SJSA1 (cell line): Measurements from ENCODE around the gene IRAK1. TPM values are rescaled to one million over a fixed set of nuclear protein-coding genes. Genes with fewer than 3 reads are reported as not detected.

Experiments used
- DNase-seq, 2 experiments: peaks; one replicate each; pipeline ENCODE4 v3.0.0-alpha.2; 2015 to 2020; ENCODE audit warnings: low spot score in 2 of 2, low read depth in 1 of 2
- H3K27ac ChIP-seq: fragments of 250-450 bp; sonication (Bioruptor Pico); 2 replicates; pipeline ENCODE4 v1.5.1; 2020; ENCODE audit warnings: mild to moderate bottlenecking, moderate library complexity
- H3K27me3 ChIP-seq: fragments of 250-450 bp; sonication (Bioruptor Pico); replicated peaks from 2 replicates; pipeline ENCODE4 v1.5.1; 2020; ENCODE audit warnings: mild to moderate bottlenecking, moderate library complexity
- H3K36me3 ChIP-seq: fragments of 250-450 bp; sonication (Bioruptor Pico); 2 replicates; pipeline ENCODE4 v1.5.1; 2020; ENCODE audit warnings: mild to moderate bottlenecking
- H3K4me1 ChIP-seq: fragments of 250-450 bp; sonication (Bioruptor Pico); replicated peaks from 2 replicates; pipeline ENCODE4 v1.6.1; 2021; ENCODE audit warnings: mild to moderate bottlenecking
- H3K4me3 ChIP-seq: fragments of 250-450 bp; sonication (Bioruptor Pico); 2 replicates; pipeline ENCODE4 v1.5.1; 2020; ENCODE audit warnings: mild to moderate bottlenecking
- H3K9me3 ChIP-seq: fragments of 250-450 bp; sonication (Bioruptor Pico); replicated peaks from 2 replicates; pipeline ENCODE4 v1.5.1; 2020; ENCODE audit warnings: mild to moderate bottlenecking
- total RNA-seq: library from RNA; depleted of rRNA; stranded (reverse); fragments of >200 nt; shearing (Covaris generic); gene quantifications from 2 replicates; pipeline ENCODE4 v1.2.3, GENCODE V29; 2014

IRAK1 gene
- total RNA-seq, 1 experiment from 2014 or later, result 81.3 TPM

GRCh38 chrX:153972368-153973126 is 47.2 kb downstream of the IRAK1 start, which contains the start of gene TMEM187:
TMEM187 (plus strand) TSS chrX:153972754; CDS start chrX:153982063, 9,309 bp downstream.
- peak; percentile 86 to 90 for DNase-seq
- Histone ChIP-seq H3K4me1 (peaks cover 21% of the 10 kb centered on the region), H3K27me3 (no peaks in the 10 kb centered on the region), H3K36me3 (peaks cover 35% of the 10 kb centered on the region), H3K4me3 (peak within 1 kb of the TSS; percentile 86), H3K27ac (peak within 1 kb of the TSS; percentile 100), H3K9me3 (no peaks in the 10 kb centered on the region)

- Histone ChIP-seq H3K36me3 (peaks cover 43% of the 10 kb centered on the region), H3K9me3 (no peaks in the 10 kb centered on the region), H3K27ac (peak within 1 kb of the TSS; percentile 100), H3K27me3 (no peaks in the 10 kb centered on the region), H3K4me1 (peaks cover 21% of the 10 kb centered on the region), H3K4me3 (peak within 1 kb of the TSS; percentile 86)
- peak; percentile 91 to 95 for DNase-seq
Measured at GRCh38 chrX:153971450-153972367, 48.0 kb downstream of the IRAK1 start, which contains the start of gene HCFC1. HCFC1 (minus strand) TSS chrX:153971818; CDS start chrX:153970840, 978 bp downstream.

GRCh38 chrX:153971124-153971449 is 48.6 kb downstream of the IRAK1 start:
- H3K9me3 ChIP-seq, result no peaks in the 10 kb centered on the region
- peak overlapping the region; percentile 100 for H3K27ac ChIP-seq
- DNase-seq, result peak; percentile 86 to 90
- peaks cover 21% of the 10 kb centered on the region for H3K4me1 ChIP-seq
- peaks cover 44% of the 10 kb centered on the region for H3K36me3 ChIP-seq
- peak overlapping the region; percentile 86 for H3K4me3 ChIP-seq
- no peaks in the 10 kb centered on the region for H3K27me3 ChIP-seq

GRCh38 chrX:153970357-153971123 is 49.2 kb downstream of the IRAK1 start:
- DNase-seq, result peak; percentile 72 to 81
- H3K36me3 ChIP-seq, result peaks cover 44% of the 10 kb centered on the region
- peak overlapping the region; percentile 86 for H3K4me3 ChIP-seq
- no peaks in the 10 kb centered on the region for H3K9me3 ChIP-seq
- no peaks in the 10 kb centered on the region for H3K27me3 ChIP-seq
- H3K27ac ChIP-seq, result peak overlapping the region; percentile 100
- H3K4me1 ChIP-seq, result peaks cover 21% of the 10 kb centered on the region

- DNase-seq, result peak in 1 of 2 experiments; percentile 41
- Histone ChIP-seq H3K27me3 (no peaks in the 10 kb centered on the region), H3K4me1 (peaks cover 21% of the 10 kb centered on the region), H3K27ac (no peak overlapping the region), H3K4me3 (peak overlapping the region; percentile 86), H3K36me3 (peaks cover 44% of the 10 kb centered on the region), H3K9me3 (no peaks in the 10 kb centered on the region)
Measured at GRCh38 chrX:153969904-153970356, 49.8 kb downstream of the IRAK1 start.

- Histone ChIP-seq H3K4me1 (peaks cover 21% of the 10 kb centered on the region), H3K4me3 (peak overlapping the region; percentile 86), H3K9me3 (no peaks in the 10 kb centered on the region), H3K27ac (no peak overlapping the region), H3K36me3 (peaks cover 44% of the 10 kb centered on the region), H3K27me3 (no peaks in the 10 kb centered on the region)
- no peak for DNase-seq
Measured at GRCh38 chrX:153969125-153969903, 50.4 kb downstream of the IRAK1 start.

GRCh38 chrX:153968754-153969124 is 51.0 kb downstream of the IRAK1 start:
- Histone ChIP-seq H3K4me3 (peak overlapping the region; percentile 86), H3K27ac (no peak overlapping the region), H3K4me1 (peaks cover 20% of the 10 kb centered on the region), H3K36me3 (peaks cover 48% of the 10 kb centered on the region), H3K9me3 (no peaks in the 10 kb centered on the region), H3K27me3 (no peaks in the 10 kb centered on the region)
- DNase-seq, result no peak

GRCh38 chrX:153968255-153968654 is 51.4 kb downstream of the IRAK1 start:
- H3K9me3 ChIP-seq, result no peaks in the 10 kb centered on the region
- H3K36me3 ChIP-seq, result peaks cover 53% of the 10 kb centered on the region
- H3K4me1 ChIP-seq, result peaks cover 15% of the 10 kb centered on the region
- no peaks in the 10 kb centered on the region for H3K27me3 ChIP-seq
- no peak for DNase-seq
- no peak overlapping the region for H3K4me3 ChIP-seq
- no peak overlapping the region for H3K27ac ChIP-seq

- no peak overlapping the region for H3K4me3 ChIP-seq
- H3K9me3 ChIP-seq, result no peaks in the 10 kb centered on the region
Measured at GRCh38 chrX:153967536-153968224, 52.0 kb downstream of the IRAK1 start.

GRCh38 chrX:153966841-153967535 is 52.7 kb downstream of the IRAK1 start:
- H3K9me3 ChIP-seq, result no peaks in the 10 kb centered on the region
- peaks cover 12% of the 10 kb centered on the region for H3K4me1 ChIP-seq
- no peaks in the 10 kb centered on the region for H3K27me3 ChIP-seq
- H3K36me3 ChIP-seq, result peaks cover 66% of the 10 kb centered on the region
- no peak for DNase-seq
- H3K27ac ChIP-seq, result no peak overlapping the region
- H3K4me3 ChIP-seq, result no peak overlapping the region

More at GRCh38 chrX:153967536-153968224, 52.0 kb downstream of the IRAK1 start:
- no peak for DNase-seq
- Histone ChIP-seq H3K27me3 (no peaks in the 10 kb centered on the region), H3K27ac (no peak overlapping the region), H3K4me1 (peaks cover 12% of the 10 kb centered on the region), H3K36me3 (peaks cover 59% of the 10 kb centered on the region)

GRCh38 chrX:153966283-153966688 is 53.4 kb downstream of the IRAK1 start:
- Histone ChIP-seq H3K27ac (no peak overlapping the region), H3K4me1 (peaks cover 12% of the 10 kb centered on the region), H3K9me3 (no peaks in the 10 kb centered on the region), H3K4me3 (no peak overlapping the region), H3K36me3 (peaks cover 69% of the 10 kb centered on the region), H3K27me3 (no peaks in the 10 kb centered on the region)
- no peak for DNase-seq

- Histone ChIP-seq H3K36me3 (peaks cover 67% of the 10 kb centered on the region), H3K27me3 (no peaks in the 10 kb centered on the region), H3K9me3 (no peaks in the 10 kb centered on the region), H3K4me3 (no peak overlapping the region), H3K4me1 (peaks cover 12% of the 10 kb centered on the region), H3K27ac (no peak overlapping the region)
- DNase-seq, result no peak
Measured at GRCh38 chrX:153965406-153965805, 54.3 kb downstream of the IRAK1 start.
